NCI-H510A treated with DMSO at 0.1 percent for 48 hours (cell line): ENCODE measurements around the gene LMX1A.

Experiments
- DNase-seq: peaks from one replicate; lab custom pipeline; 2025; lab: John Stamatoyannopoulos, UW

LMX1A gene

DNA sequence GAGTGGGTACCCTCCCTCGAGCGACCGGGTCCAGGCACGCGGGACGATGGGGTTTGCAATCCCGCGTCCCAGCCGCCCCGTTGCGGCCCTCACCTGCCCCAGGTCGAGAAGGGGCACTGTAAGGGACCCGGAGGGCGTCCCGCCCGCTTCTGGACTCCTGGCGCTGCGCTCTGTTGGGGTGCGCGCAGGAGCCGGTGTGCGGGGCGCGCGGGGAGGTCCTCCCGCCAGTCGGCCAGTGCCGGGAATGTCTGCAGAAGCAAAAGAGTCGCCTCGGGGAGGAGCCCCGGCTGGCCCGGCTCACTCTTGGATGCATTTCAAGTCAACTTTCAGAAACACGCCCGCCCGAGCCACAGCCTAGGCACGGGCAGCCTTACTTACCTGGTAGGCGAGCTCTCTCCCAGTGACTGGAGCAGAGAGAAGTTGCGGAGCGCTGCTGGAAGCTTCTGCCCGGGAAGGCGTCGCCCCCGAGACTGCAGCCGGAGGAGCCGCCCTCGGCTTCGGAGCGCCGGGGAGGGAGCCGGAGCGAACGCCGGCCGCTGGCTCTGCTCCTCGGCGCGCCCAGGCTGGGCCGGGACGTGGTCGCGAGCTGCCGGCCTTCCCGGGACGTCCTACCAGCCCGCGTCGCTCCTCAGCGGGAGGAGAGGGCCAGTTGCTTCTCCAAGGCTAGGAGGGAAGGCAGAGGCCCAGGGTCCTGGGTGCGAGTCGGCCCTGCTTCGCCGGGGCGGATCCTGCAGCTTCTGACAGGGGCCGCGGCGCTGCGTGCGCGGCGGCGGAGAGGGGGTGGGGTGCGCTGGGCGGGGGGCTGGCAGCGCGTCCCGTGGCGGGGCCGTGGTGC is at the start of gene LMX1A:
Gene LMX1A, minus strand, starts transcription at position 739 of the 835 bp plus-strand sequence. CDS start 1,156 bp downstream, outside the sequence.
- peak; percentile 13 for DNase-seq

DNA sequence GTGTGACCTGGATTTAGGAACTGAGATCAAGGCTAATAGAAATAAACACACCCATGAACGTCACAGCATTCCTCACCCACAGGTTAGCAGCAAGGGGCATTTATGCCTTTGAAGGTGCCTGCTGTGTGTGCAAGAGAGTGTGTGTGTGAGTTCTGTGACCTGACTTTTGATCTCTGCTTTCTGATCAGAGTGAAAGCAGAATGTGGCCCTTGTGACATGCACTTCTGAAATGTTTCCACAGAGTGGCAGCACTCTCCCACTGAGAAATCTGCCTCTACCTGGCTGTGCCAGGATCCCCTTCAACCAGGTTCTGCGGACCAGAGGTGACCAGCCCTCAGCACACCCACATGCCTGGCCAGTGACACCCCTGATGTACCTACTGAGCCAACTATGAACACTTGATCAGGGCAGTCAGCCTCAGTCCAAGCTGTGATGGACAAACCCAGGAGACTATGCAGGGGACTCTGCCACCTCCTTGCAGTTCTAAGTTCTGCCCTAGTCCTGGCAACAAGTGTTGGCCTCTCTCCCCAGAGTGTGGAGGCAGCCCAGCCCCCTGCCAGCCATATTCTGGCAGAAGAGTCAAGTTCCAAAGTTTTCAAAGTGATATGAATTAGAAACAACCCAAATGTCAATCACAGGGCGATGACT is 47.4 kb upstream of the LMX1A start:
- DNase-seq, result peak; percentile 70

DNA sequence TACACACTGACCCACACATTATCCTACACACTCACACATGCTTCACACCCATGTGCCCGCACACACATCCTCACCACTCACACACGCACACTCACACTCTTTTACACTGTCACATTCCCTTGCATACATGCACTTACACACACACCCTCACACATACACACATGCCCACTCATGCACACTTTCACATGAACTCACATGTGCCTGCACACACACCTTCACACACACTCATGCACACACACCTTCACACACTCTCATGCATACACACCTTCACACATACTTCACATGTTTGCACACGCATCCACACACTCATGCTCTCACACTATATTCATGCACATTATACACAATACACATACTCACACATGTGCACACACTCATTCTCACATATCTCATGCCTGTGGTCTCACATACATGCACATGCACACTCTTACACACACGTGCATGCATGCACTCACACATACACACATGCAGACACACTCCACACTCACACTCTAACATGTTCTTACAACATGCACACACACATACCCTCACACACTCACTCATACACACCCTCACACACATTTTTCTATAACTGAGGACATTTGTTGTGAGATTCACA is 46.1 kb upstream of the LMX1A start:
- no peak for DNase-seq

DNA sequence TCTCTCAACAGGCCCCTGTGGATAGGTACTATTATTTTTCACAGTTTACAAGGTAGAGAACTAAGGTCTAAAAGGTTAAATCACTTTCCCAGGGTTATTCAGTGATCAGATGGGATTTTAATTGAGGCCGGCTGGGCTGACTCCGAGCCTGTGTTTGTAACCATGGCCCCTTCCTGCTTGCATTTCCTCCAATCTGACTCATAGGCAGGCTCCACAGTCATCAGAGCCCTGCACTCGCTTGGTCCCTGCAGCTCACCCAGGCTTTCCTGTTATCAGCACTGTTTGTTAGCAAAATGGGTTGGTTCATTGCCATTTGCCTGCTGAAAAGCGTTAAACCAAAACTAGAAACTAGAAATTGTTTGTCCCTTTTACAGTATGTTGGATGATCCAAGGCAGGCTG is 41.4 kb upstream of the LMX1A start:
- no peak for DNase-seq

DNA sequence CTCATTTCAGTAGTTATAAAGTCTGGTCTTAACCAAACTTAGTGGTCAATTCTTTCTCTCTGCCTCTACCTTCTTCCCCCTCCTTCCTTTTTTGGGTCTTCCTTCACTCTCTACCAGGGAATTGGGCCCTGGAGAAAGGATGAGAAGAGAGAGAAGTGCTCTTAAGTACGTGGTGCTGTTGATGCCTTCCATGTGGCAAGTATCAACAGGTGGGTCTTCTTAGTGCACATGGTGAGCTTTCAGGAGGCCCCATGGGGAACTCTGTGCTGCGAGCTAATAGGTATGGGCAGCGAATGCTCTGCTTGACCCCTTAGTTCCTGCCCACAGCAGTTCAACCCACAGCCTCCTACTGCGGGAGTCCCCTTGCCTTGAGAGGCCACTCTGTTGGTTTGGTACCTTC is 39.4 kb upstream of the LMX1A start:
- DNase-seq, result no peak

DNA sequence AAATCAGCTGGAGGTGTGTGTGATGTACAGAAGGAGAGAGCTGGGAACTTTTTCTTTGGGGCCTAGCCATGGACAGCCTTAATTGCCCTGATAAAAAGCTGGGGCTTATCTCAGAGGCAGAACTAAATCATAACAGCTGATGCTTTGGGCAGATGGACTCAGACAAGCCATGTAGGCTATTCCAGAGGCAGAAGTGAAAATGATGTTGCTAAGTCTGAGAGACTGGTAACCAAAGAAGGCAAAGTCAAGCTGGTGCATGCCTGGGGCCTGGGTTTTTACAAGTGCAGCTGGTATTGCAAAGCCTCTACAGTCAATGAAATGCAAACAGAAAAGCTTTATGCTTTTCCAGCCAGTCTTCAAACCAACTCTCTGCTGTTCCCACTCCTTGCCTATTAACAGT is 39.0 kb upstream of the LMX1A start:
- DNase-seq, result peak; percentile 37

DNA sequence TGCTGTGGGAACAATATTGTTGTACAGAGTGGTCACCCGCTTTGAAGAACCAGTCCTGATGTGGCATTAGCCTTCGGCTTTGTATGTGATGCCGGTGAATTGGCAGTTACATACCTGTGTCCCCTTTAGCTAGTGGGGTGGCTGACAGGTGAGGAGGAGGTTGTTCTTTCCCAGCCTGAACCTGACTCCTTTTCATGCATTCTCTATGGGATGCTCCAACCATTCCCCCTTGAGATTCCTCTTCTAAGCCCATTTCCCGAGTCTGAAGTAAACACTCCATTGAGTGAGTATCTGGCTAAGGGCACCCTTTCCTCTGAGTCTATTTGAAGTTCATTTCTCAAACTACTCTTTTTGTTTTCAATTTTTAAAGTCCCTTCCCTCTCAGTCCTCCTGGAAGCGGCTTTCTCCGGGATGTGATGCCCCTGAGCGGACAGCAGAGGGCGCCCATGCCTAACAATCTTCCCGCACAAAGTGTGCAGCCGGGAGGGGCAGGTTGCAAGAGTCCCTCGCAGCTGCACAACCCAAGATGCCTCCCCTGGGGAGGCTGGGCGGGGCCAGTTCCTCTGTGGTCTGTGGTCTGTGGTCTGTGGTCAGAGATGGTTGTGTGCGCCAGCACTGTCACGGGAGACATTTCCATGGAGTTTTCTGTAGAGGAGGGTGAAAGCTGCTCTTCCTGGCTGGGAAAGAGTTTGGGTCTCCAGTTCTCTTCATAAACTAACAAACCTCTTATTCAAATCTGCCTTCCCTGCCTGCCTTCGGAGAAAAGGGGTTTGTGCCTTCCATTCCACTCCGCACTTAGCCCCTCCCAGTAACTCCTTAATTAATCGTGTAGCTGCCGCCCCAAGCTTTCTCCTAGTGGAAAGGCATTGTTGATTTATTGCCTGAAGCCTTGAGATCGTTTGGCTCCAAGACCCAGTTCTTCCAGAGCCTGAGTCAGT is 36.4 kb upstream of the LMX1A start:
- DNase-seq, result peak; percentile 78

DNA sequence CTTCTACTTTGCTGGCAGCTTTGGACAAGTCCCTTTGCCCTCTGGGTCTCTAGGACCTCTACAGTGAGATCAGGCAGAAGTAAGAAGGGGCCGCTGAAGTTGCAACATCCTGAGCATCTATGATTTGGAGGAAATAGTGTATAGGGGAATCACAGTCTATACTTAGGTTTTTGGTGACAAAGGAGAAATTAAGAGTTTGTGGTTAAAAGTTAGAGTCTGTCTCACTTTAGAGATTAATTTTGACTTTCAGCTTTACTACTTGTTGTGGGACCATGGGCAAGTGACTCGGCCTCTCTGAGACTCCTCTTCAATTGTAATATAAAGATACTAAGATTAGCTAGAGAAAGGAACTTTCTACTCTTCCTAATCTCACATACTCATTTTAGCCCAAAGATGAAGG is 33.1 kb upstream of the LMX1A start:
- DNase-seq, result no peak

DNA sequence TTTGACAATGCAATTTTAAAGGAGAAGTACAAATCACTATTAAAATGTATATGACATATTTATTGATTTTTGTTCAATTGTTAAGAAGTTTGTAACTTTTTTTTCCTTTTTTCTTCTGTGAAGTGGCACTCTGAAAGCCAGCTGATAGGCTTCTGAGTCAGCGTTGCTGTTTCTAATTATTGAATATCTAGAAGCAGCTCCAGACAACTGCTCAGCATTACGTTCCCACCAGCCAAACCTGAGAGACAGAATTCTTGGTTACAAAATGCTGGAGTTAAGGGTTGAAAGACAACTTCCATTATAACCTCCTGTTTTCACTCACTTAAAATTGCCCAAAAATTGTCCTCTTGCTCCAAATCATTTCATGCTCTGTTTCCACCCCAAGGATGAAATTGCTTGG is 31.4 kb upstream of the LMX1A start:
- no peak for DNase-seq

DNA sequence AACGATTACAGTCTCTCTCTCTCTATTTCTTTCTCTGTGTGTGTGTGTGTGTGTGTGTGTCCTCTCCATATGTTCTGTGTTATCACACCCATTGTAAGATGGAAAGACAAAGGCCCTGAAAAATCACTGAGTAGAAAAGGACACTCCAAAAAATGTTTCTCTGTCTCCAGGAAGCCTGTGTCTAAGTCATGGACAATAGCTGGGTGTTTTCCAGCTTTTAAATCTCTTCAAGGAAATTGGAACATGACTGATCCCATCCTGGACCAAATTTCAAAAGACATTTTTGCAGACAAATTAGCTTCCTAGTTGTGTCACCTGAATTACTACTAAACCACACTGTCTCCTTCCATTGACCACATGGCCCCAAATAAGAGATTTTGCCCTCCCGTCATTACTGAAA is 31.0 kb upstream of the LMX1A start:
- DNase-seq, result no peak

DNA sequence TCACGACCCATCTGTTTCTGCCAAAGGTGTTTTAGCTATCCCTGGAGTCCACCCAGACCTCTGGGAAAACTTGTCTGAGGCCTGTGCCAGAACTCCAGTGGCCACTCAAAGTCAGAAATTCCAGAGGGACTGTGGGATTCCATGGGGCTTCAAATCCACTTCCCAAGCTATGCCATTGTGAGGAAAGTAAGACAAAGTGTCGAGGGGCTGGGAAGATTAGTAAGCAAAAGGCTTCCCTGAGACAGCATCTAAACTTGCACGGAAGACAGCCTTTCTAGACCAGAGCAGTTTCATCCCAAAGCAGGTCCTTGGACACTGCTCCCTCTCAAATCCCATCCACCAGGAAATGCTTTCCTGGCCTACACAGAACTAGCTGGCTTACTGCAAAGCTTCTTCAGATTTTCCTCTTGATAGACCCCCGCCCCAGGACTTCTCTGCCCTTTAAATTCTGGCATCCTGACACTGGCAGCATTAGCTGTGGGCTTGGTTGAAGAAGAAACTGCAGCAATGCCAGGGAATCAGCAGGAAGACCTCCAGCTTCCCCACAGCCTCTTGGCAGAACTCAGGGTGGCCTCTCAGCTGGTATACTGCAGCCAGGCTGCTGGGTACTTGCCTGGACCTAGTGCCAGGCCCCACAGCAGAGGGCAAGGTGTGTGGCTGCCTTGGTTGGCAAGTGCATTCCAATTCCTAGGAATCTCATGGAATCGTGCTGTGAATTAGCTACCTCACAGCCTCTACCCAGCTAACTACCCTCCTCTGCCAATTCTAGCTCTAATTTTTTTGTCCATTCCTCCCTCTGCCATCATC is 27.3 kb upstream of the LMX1A start:
- no peak for DNase-seq

DNA sequence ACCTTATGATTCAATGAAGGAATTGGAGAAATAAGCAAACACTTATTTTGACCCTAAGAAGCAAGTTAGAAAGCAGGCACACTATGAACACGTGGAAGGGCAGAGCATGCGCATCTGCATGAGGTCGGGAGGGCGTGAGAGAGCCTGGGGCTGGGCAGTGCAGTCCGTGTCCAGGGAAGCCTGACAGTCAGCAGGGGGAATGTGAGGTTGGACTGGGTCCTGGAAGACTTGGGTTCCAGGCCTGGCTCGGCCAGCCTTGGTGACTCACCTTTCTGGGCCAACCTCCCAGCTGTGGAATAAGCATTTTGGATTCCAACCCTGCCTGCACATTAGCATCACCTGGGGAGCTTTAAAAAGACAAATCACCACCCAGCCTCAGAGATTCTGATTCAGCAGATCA is 26.6 kb upstream of the LMX1A start:
- DNase-seq, result no peak

DNA sequence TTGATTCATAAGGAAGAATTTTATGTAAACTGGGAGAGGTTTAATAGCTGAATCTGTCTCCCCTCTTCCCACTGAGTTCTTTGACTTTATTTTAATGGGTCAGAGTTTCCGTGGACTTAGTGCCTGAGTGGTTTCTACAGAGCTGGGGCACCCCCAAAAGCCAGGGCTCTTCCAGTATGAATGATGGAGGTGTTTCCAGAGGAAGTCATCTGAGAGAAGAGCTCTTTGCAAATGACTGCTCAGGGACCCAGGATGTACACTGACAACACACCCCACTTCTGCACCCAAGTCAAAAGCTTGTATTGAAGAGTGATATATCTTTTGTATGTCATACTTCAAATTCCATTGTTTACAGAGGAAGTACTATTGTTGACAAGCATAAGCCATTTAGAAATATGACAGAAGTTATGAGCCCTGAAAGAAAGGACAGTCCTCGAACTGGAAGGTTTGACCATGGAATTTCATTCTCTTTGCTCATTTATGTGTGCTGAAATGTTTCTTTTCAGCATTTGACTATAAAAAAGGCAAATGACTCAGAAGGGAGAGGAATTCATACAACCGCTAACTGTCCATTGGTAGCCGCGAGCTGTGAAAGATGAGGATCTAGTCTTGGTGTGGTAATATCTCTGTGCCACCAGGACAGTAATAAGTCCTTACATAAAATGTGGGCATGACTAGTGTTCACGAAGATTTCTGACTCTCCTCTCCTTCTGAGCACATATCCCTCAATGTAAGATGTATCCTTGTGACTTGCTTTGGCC is 25.4 kb upstream of the LMX1A start:
- no peak for DNase-seq

DNA sequence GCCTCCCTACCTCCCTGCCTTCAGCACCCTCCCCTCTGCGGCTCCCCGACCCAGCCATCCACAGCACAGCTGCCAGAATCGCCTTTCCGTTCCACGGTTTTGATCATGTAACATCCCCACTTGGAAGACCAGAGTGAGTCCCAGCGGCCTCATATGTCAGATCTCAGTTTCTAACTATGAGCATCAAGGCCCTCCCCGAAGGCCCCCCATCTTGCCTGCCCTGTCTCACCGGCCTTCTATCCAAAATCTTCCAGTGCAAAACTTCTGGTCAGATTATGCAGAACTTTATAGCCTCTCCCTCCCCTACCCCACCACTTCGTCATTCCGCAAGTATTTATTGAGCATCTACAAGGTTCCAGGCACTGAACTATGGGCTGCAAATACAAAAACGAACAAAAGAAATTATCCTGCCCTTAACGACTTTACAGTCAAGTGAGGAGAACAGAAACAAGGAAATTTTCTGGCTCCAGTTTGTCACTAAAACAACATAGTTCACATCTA is 20.3 kb upstream of the LMX1A start:
- no peak for DNase-seq

DNA sequence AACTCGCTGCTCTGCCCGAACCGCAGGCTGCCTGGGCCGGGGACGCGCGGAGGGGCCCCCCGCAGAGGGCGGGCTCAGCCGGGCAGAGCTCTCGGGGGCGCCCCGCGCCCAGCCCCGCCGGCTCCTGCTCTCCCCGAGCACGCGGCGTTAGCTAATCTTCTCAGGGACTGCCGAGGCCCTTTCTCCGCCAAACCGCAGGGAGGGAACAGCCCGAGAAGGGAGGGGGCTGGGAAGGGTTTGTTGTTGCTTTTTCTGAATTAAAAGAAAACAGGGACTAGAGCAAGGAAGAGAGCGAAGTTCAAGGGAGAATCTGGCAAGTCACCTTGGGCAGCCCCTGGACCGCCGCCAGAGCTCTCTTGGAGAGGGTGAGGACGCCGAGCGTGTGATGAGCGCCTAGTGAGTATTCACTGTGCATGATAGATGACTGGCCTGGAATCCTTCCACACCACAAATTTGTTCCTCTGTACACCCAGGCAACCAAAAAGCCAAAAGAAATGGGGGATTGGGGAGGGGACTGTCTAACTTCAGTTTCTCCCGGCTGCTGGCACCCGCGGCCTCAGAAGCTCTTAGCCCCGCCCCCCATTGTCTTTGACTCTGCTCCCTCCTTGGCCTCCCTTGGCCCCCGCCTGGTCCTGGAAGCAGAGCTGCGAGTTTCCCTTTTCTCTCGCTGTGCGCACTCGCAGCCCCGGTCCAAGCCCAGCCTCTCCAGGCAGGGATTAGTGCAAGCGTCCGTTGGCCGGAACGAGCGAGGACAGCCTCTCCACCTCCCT is 19.7 kb upstream of the LMX1A start:
- no peak for DNase-seq

DNA sequence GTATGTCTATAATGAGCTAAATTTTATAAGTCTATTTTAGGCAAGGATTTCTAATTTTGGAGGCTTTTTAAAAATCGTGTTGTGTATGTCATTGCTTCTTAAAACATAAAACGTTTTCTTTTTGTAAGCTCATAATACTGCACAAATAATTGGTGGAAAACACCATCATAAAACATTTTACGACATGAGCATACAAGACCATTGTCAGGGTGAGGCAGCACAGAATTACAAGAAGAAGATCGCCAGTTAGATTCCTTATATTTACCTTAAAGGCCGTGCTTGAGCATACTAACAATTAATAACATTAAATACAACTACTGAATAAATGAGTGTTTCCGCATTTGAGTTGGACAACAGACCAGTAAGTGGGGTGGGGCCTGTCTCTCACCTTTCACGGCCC is 19.1 kb upstream of the LMX1A start:
- no peak for DNase-seq

DNA sequence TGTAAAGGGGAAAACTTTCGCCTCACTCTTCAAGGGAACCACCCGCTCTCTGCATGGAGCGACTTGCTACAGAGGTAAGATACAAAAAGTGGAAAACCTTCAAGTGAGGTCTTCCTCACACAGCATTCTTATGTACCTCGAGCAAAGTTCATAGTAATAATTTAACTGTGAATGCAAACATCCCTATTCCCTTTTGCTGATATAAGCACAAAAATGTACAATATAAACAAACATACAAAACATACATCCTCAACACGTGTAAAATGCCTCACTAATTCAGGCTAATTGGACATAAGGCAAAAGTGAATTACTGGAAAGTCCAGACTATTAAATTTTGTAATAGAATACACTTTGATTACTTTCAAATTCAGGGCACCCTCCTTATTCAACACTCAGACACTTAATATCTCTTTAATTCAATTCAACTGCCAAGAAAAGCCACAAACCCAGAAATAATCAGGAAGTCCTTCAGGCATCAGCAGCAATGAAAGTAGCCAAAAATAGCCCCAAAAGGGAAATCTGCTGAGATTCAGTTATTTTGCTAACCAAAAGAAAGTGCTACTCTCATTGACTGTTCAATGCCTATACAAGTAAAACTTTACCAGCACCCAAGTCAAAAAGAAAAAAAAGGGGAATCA is 15.2 kb upstream of the LMX1A start:
- DNase-seq, result no peak

DNA sequence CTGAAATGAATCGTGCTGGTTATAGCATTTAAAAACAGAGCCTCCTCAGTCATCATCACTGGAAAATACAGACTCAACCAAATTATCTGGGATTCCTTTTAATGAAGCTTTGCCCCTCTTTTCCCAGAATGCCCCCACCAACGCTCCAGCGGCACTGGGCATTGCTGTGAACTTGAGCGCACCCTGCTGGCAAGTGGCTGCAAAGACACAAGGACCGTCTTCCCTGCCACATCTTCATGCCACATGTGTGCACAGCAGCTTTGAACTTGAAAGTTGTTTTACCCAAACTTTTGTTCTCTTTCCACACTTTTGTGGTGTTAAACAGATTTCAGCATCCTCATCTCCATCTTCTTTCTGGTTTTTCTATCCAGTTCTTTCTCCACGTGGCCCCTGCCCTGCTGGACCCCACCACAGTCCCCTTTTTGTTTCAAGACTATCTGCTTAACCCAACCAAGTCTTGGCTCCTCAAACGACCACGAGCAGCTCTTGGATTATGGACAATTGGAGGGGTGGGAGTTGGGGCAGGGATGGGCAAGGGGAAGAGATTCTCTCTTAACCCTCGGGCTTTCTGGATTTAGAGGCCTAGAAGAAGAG is 12.8 kb upstream of the LMX1A start:
- DNase-seq, result peak; percentile 15
